ENCODE data around the gene UBXN11. TPM values are rescaled to one million over a fixed set of nuclear protein-coding genes. Genes with fewer than 3 reads are reported as not detected.
A peak's percentile ranks its signal among the peaks of the same experiment; 100 is the strongest.

The UBXN11 gene
- total and polyA plus RNA-seq, 2 of the 13 experiments (the other 11 are each of a cell fraction or from before 2014, with no cell fraction given) = 9.3 to 10.4 TPM

GRCh38 chr1:26306290-26307229 is at the start of gene UBXN11 (continued):
- TF ChIP-seq HDAC6 (IDR thresholded peaks at IDR 0.05; ENCODE audit: low read depth, low read length) (no peak), PCBP2 (optimal IDR thresholded peaks at IDR 0.05; ENCODE audit: low read depth, low read length, poor library complexity, severe bottlenecking) (no peak), POGK (CRISPR knock-in tag; conservative IDR thresholded peaks at IDR 0.05) (peak; percentile 32; the same call in 1 of the 2 replicates), ZNF576 (CRISPR knock-in tag; IDR thresholded peaks at IDR 0.05) (no peak), HMGXB3 (CRISPR knock-in tag; IDR thresholded peaks at IDR 0.05; ENCODE audit: borderline replicate concordance) (peak; percentile 94), XRCC5 (optimal IDR thresholded peaks at IDR 0.05; ENCODE audit: low read length) (no peak), GATA4 (IDR thresholded peaks at IDR 0.05; ENCODE audit: borderline replicate concordance, low read depth) (no peak), WIZ (CRISPR knock-in tag; IDR thresholded peaks at IDR 0.05) (no peak), ZBTB14 (CRISPR knock-in tag; IDR thresholded peaks at IDR 0.05) (no peak), MAX (IDR thresholded peaks at IDR 0.05) (peak; percentile 58), CCDC6 (CRISPR knock-in tag; IDR thresholded peaks at IDR 0.05) (no peak; the same call in 1 of the 2 replicates), ZNF101 (CRISPR knock-in tag; IDR thresholded peaks at IDR 0.05; ENCODE audit: borderline replicate concordance, low read depth) (no peak), SMAD3 (CRISPR knock-in tag; IDR thresholded peaks at IDR 0.05) (no peak), HNF4G (IDR thresholded peaks at IDR 0.05; ENCODE audit: borderline replicate concordance, low read depth, low read length) (no peak), HNF4G (CRISPR knock-in tag; IDR thresholded peaks at IDR 0.05; ENCODE audit: borderline replicate concordance, low read depth) (no peak), ZBTB49 (CRISPR knock-in tag; IDR thresholded peaks at IDR 0.05; ENCODE audit: borderline replicate concordance) (no peak)
